WTC11 (cell line): Measurements from ENCODE around the gene SLC6A20. TPM values are rescaled to one million over a fixed set of nuclear protein-coding genes. Genes with fewer than 3 reads are reported as not detected.

ENCODE experiments used
- ATAC-seq: fragments of 200-7000 bp; cut with Tn5 transposase; 2 replicates; pipeline ENCODE4 v1.10.0; 2021; ENCODE audit warnings: mild to moderate bottlenecking, moderate library complexity
- CTCF ChIA-PET: fragments of 300-600 bp; sonication (Branson Sonifier 250); formaldehyde crosslinking; loops from one replicate; lab custom pipeline; 2021; ENCODE audit warnings: antibody characterized with exemption; lab: Charles Lee
- POLR2A ChIA-PET: fragments of 350-600 bp; sonication (Branson Sonifier 250); formaldehyde crosslinking; loops from one replicate; lab custom pipeline; 2021; ENCODE audit warnings: antibody characterized with exemption; lab: Charles Lee
- DNase-seq: peaks from one replicate; pipeline ENCODE4 v3.0.0; 2021; ENCODE audit warnings: low spot score
- H3K27ac Mint-ChIP-seq: 2 replicates; pipeline ENCODE4 v1.8.0; 2021; ENCODE audit warnings: mixed read lengths
- H3K27me3 Mint-ChIP-seq: 2 replicates; pipeline ENCODE4 v1.8.0; 2021; ENCODE audit warnings: low read depth, mild to moderate bottlenecking, moderate library complexity, mixed read lengths
- H3K36me3 Mint-ChIP-seq: 2 replicates; pipeline ENCODE4 v1.8.0; 2021; ENCODE audit warnings: mixed read lengths
- H3K4me1 Mint-ChIP-seq: 2 replicates; pipeline ENCODE4 v1.8.0; 2022; ENCODE audit warnings: mixed read lengths
- H3K4me3 Mint-ChIP-seq: 2 replicates; pipeline ENCODE4 v1.8.0; 2021; ENCODE audit warnings: mild to moderate bottlenecking, moderate library complexity, mixed read lengths
- H3K9me3 Mint-ChIP-seq: 2 replicates; pipeline ENCODE4 v1.8.0; 2021; ENCODE audit warnings: mixed read lengths
- ATF1 ChIP-seq: sonication (generic); formaldehyde crosslinking; IDR thresholded peaks from 2 replicates; pipeline ENCODE4 v1.8.1; 2023; ENCODE audit warnings: mild to moderate bottlenecking, moderate library complexity, missing genetic modification reagents
- ATF6 ChIP-seq: sonication (generic); formaldehyde crosslinking; IDR thresholded peaks from 2 replicates; pipeline ENCODE4 v1.8.1; 2023; ENCODE audit warnings: mild to moderate bottlenecking, missing genetic modification reagents
- CDX4 ChIP-seq: fragments of 250-450 bp; sonication (Bioruptor Pico); IDR thresholded peaks from 2 replicates; pipeline ENCODE4 v1.9.0; 2021; ENCODE audit warnings: moderate library complexity, mild to moderate bottlenecking, inconsistent platforms, borderline replicate concordance
- CREB1 ChIP-seq: sonication (generic); formaldehyde crosslinking; IDR thresholded peaks from 2 replicates; pipeline ENCODE4 v1.8.0; 2023; ENCODE audit warnings: mild to moderate bottlenecking, missing genetic modification reagents
- ELF4 ChIP-seq: sonication (generic); formaldehyde crosslinking; IDR thresholded peaks from 2 replicates; pipeline ENCODE4 v1.8.1; 2022; ENCODE audit warnings: low read depth, mild to moderate bottlenecking, moderate library complexity, missing genetic modification reagents
- FOXP1 ChIP-seq: sonication (generic); formaldehyde crosslinking; IDR thresholded peaks from 2 replicates; pipeline ENCODE4 v1.8.0; 2022; ENCODE audit warnings: missing genetic modification reagents, mild to moderate bottlenecking, moderate library complexity, borderline replicate concordance
- IRF1 ChIP-seq: sonication (generic); formaldehyde crosslinking; IDR thresholded peaks from 2 replicates; pipeline ENCODE4 v1.8.0; 2023; ENCODE audit warnings: missing genetic modification reagents
- JUN ChIP-seq: sonication (generic); formaldehyde crosslinking; IDR thresholded peaks from 2 replicates; pipeline ENCODE4 v1.8.0; 2023; ENCODE audit warnings: mild to moderate bottlenecking, missing genetic modification reagents
- NFATC4 ChIP-seq: fragments of 250-450 bp; sonication (Bioruptor Pico); IDR thresholded peaks from 2 replicates; pipeline ENCODE4 v1.9.0; 2021; ENCODE audit warnings: mild to moderate bottlenecking
- NFYB ChIP-seq: sonication (generic); formaldehyde crosslinking; conservative IDR thresholded peaks from 2 replicates; pipeline ENCODE4 v1.8.0; 2022; ENCODE audit warnings: low read depth, missing genetic modification reagents
- NR2C2 ChIP-seq: sonication (generic); formaldehyde crosslinking; IDR thresholded peaks from 2 replicates; pipeline ENCODE4 v1.8.0; 2022; ENCODE audit warnings: mild to moderate bottlenecking, missing genetic modification reagents
- OVOL2 ChIP-seq: fragments of 250-450 bp; sonication (Bioruptor Pico); IDR thresholded peaks from 2 replicates; pipeline ENCODE4 v1.9.0; 2021; ENCODE audit warnings: mild to moderate bottlenecking, borderline replicate concordance
- SP1 ChIP-seq: sonication (generic); formaldehyde crosslinking; conservative IDR thresholded peaks from 2 replicates; pipeline ENCODE4 v1.8.1; 2022; ENCODE audit warnings: missing genetic modification reagents
- TEAD4 ChIP-seq: sonication (generic); formaldehyde crosslinking; IDR thresholded peaks from 2 replicates; pipeline ENCODE4 v1.8.0; 2022; ENCODE audit warnings: mild to moderate bottlenecking, missing genetic modification reagents
- ZNF121 ChIP-seq: sonication (generic); formaldehyde crosslinking; IDR thresholded peaks from 2 replicates; pipeline ENCODE4 v1.8.0; 2023; ENCODE audit warnings: missing genetic modification reagents
- ZNF219 ChIP-seq: sonication (generic); formaldehyde crosslinking; IDR thresholded peaks from 2 replicates; pipeline ENCODE4 v1.8.0; 2023; ENCODE audit warnings: missing genetic modification reagents, mild to moderate bottlenecking, borderline replicate concordance
- ZNF263 ChIP-seq: sonication (generic); formaldehyde crosslinking; IDR thresholded peaks from 2 replicates; pipeline ENCODE4 v1.8.1; 2022; ENCODE audit warnings: low read depth, mild to moderate bottlenecking, moderate library complexity, missing genetic modification reagents
- ZNF281 ChIP-seq: sonication (generic); formaldehyde crosslinking; IDR thresholded peaks from 2 replicates; pipeline ENCODE4 v1.8.0; 2023; ENCODE audit warnings: mild to moderate bottlenecking, missing genetic modification reagents
- ZNF396 ChIP-seq: fragments of 250-450 bp; sonication (Bioruptor Pico); IDR thresholded peaks from 2 replicates; pipeline ENCODE4 v1.8.0; 2021; ENCODE audit warnings: mild to moderate bottlenecking, moderate library complexity, borderline replicate concordance
- ZNF416 ChIP-seq: fragments of 250-450 bp; sonication (Bioruptor Pico); IDR thresholded peaks from 2 replicates; pipeline ENCODE4 v1.9.0; 2021; ENCODE audit warnings: mild to moderate bottlenecking, inconsistent platforms
- ZSCAN18 ChIP-seq: fragments of 250-450 bp; sonication (Bioruptor Pico); IDR thresholded peaks from 2 replicates; pipeline ENCODE4 v2.1.2; 2022; ENCODE audit warnings: mild to moderate bottlenecking, moderate library complexity
- total RNA-seq: library from RNA; stranded (reverse); gene quantifications from 3 replicates; pipeline ENCODE4 v1.2.3, GENCODE V29; 2021

SLC6A20 gene
- total RNA-seq, 1 experiment from 2014 or later: 0.26 TPM

- TF ChIP-seq ZNF416 (CRISPR knock-in tag) (no peak), OVOL2 (CRISPR knock-in tag) (no peak), TEAD4 (0 out of 2 replicates have a peak, but pooled peaks have one; percentile 42), ZNF263 (CRISPR knock-in tag) (no peak)
Observed at GRCh38 chr3:45841757-45842491, 45.6 kb upstream of the SLC6A20 start, which contains the start of gene LZTFL1 (continued).

GRCh38 chr3:45841420-45841756 lies 45.1 kb upstream of the SLC6A20 start:
- H3K4me1 Mint-ChIP-seq: peaks cover 4% of the 10 kb centered on the region
- peaks cover 5% of the 10 kb centered on the region for H3K9me3 Mint-ChIP-seq
- no peak overlapping the region for H3K27ac Mint-ChIP-seq
- DNase-seq (no peak), ATAC-seq (no peak; the same call in 1 of the 2 replicates)
- no peak for TF ChIP-seq TEAD4
- TF ChIP-seq ELF4 (CRISPR knock-in tag): no peak
- no peak for TF ChIP-seq ZNF396
- H3K4me3 Mint-ChIP-seq: peak overlapping the region; percentile 85
- CTCF ChIA-PET: interaction anchor here (0.9 to 2.2 kb wide), 5 partner anchors 8 to 181 kb away, joined by 3 to 9 read pairs (median 6); no protein-coding TSS in a partner anchor
- H3K27me3 Mint-ChIP-seq: peaks cover 40% of the 10 kb centered on the region
- H3K36me3 Mint-ChIP-seq: no peaks in the 10 kb centered on the region
- POLR2A ChIA-PET: no interaction called here

- ATAC-seq (no peak), DNase-seq (no peak)
- CTCF ChIA-PET: no interaction called here
- H3K9me3 Mint-ChIP-seq: peaks cover 5% of the 10 kb centered on the region
- no peak overlapping the region for H3K4me3 Mint-ChIP-seq
- H3K36me3 Mint-ChIP-seq: no peaks in the 10 kb centered on the region
- no peak overlapping the region for H3K27ac Mint-ChIP-seq
- TF ChIP-seq FOXP1 (no peak), ATF6 (CRISPR knock-in tag) (no peak), ZSCAN18 (CRISPR knock-in tag) (no peak), SP1 (CRISPR knock-in tag) (no peak), NFYB (CRISPR knock-in tag) (no peak)
- POLR2A ChIA-PET: no interaction called here
- H3K4me1 Mint-ChIP-seq: peaks cover 4% of the 10 kb centered on the region
- peaks cover 18% of the 10 kb centered on the region for H3K27me3 Mint-ChIP-seq
Observed at GRCh38 chr3:45838466-45838865, 42.1 kb upstream of the SLC6A20 start.

GRCh38 chr3:45832699-45833098 lies 36.4 kb upstream of the SLC6A20 start:
- H3K4me3 Mint-ChIP-seq: no peak overlapping the region
- no peak for TF ChIP-seq NFYB (CRISPR knock-in tag)
- no peak for TF ChIP-seq JUN
- TF ChIP-seq TEAD4: no peak
- no peak for TF ChIP-seq IRF1 (CRISPR knock-in tag)
- TF ChIP-seq CDX4: no peak
- TF ChIP-seq NFATC4 (CRISPR knock-in tag): no peak
- TF ChIP-seq ATF1 (CRISPR knock-in tag): no peak
- no peak for TF ChIP-seq NR2C2 (CRISPR knock-in tag)
- no peak for TF ChIP-seq ZNF219 (CRISPR knock-in tag)
- no peak for TF ChIP-seq ZNF281 (CRISPR knock-in tag)
- no peak for TF ChIP-seq CREB1 (CRISPR knock-in tag)
- no peak for TF ChIP-seq ZNF121 (CRISPR knock-in tag)
- no peak for TF ChIP-seq FOXP1

More at GRCh38 chr3:45832699-45833098, 36.4 kb upstream of the SLC6A20 start:
- Mint-ChIP-seq H3K4me1 (no peaks in the 10 kb centered on the region), H3K27ac (no peak overlapping the region), H3K36me3 (peaks cover 2% of the 10 kb centered on the region; the same call in 1 of the 2 replicates), H3K27me3 (no peaks in the 10 kb centered on the region), H3K9me3 (no peaks in the 10 kb centered on the region)
- peak; percentile 82 for ATAC-seq
- ChIA-PET CTCF (interaction anchor here (0.6 to 2.2 kb wide), 18 partner anchors 9 to 792 kb away, joined by 3 to 34 read pairs (median 4); partner anchors contain the start of genes LZTFL1 and SACM1L), POLR2A (no interaction called here)
- no peak for DNase-seq
